NCI-H2081 treated with DMSO at 0.1 percent for 48 hours (cell line): Measurements from ENCODE around the gene FPR2.
"Not testable (repeated sequence)": the region's sequence is repeated elsewhere in the genome, so short reads cannot be mapped to it uniquely, and the experiment has no call there.

Experiments used
- DNase-seq: peaks from one replicate; lab custom pipeline; 2025; lab: John Stamatoyannopoulos, UW

FPR2 gene

GRCh38 chr19:51783372-51783771, 22.4 kb downstream of the FPR2 start:
- DNase-seq, result no peak

DNA sequence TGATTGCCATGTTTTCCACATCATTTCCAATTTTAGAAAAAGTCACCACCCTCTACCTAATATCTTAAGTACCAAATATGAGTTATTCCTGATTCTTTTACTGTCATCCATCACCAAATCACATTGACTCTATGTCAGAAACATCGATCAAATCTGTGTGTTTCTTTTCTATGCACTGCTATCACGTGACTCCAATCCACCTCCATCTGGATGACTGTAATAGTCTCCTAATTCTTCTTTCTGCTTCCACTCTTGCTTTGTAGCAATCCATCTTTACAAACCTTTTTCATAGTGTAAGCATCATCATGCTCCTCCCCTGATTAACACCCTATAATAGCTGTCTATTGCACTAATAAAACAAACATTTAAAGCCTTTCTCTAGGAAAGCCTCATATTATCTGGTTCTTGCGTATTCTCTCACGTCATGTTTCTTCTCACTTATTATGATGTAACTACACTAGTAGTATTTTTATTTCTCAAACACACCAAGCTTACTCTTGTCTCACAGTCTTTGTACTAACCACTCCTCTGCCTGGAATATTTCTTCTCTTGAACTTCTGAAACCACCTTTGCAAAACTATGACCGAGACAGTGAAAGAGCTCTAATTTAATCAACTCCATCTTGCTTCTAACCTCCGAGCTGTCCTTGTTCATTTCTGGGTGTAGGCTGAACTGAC, 23.3 kb downstream of the FPR2 start:
- DNase-seq, result no peak

- DNase-seq, result no peak
These were observed 24.1 kb downstream of the FPR2 start for GRCh38 chr19:51784922-51785690.

GRCh38 chr19:51786646-51787494, 25.9 kb downstream of the FPR2 start:
- no peak for DNase-seq

DNA sequence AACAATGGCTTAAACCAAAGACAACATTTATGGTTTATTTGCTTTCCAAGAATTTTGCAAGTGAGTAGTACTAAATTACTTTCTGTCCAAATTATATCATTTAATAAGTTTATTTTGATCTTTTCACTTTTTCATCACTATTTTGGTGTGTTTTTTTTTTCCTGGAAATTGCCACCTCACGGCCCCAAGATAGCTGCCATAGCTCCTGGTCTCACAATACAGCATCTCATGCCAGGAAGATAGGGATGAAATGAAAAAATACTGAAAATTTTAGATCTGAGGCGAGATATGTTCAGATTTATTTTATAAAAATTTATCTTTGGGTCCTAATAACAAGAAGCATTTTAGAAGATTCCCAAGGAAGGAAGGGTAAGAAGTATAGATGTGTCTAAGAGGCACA, 27.0 kb downstream of the FPR2 start:
- no peak for DNase-seq

- no peak for DNase-seq
These were observed 28.2 kb downstream of the FPR2 start for GRCh38 chr19:51789061-51789795.

DNA sequence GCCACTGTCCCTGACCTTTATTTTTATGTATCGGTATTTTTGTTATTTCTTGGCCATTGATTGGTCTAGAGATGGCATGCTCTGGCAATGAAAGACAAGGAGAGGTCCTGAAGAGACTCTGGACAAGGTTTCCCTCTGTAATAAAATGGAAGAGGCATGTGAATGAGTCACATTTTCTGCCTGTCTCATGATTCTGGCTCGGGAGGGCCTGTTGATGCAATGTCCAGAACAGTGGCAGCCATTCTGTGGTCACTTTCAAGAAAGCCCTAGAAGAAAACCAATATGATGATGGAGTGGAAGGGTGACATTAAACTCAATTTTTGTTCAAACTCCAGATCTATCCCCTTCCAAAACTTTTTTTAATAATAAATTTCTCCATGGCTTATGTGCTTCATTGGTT, 32.0 kb downstream of the FPR2 start:
- no peak for DNase-seq

- DNase-seq, result no peak
These were observed 33.0 kb downstream of the FPR2 start for GRCh38 chr19:51793994-51794393.

GRCh38 chr19:51794885-51795490, 34.0 kb downstream of the FPR2 start, which contains the start of gene FPR3:
FPR3 (plus strand) TSS chr19:51795157; CDS start chr19:51823749, 28,592 bp downstream.
- DNase-seq, result no peak

GRCh38 chr19:51796195-51796679, 35.3 kb downstream of the FPR2 start:
- no peak for DNase-seq

- no peak for DNase-seq
These were observed 36.5 kb downstream of the FPR2 start for GRCh38 chr19:51797480-51797879.

GRCh38 chr19:51798062-51798461, 37.1 kb downstream of the FPR2 start:
- DNase-seq, result no peak

DNA sequence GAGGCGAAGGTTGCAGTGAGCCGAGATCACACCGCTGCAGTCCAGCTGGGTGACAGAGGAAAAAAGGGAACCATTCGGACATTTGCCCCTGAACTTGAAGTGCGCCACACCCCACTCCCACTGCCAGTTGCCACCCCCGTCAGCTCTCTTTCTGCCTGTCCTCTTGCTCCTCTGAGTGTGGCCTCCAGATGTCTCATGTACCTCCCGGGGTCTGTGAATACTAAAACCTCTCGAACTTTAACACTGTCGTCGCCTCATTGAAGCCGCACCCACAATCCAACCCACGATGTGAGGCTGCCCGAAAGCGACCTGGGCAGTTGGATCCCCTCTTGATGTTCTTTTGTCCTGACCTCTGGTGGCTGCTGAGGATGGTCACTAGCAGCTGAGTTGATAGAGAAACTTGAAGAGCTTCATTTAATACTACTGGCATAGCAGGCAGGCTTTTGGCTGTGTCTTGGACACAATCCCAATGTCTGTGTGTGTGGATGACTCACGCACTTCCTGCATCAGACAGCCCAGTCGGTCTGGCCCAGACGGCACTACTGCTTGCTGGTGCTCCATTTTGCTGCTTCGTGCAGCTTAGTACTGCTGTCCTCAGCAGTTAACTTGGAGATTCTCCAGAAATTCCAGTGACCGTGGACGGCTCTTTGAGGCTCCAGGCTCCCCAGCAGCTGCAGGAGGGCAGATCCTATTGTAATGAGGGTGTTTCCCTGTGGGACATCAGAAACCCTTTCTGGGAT, 38.2 kb downstream of the FPR2 start:
- no peak for DNase-seq

DNA sequence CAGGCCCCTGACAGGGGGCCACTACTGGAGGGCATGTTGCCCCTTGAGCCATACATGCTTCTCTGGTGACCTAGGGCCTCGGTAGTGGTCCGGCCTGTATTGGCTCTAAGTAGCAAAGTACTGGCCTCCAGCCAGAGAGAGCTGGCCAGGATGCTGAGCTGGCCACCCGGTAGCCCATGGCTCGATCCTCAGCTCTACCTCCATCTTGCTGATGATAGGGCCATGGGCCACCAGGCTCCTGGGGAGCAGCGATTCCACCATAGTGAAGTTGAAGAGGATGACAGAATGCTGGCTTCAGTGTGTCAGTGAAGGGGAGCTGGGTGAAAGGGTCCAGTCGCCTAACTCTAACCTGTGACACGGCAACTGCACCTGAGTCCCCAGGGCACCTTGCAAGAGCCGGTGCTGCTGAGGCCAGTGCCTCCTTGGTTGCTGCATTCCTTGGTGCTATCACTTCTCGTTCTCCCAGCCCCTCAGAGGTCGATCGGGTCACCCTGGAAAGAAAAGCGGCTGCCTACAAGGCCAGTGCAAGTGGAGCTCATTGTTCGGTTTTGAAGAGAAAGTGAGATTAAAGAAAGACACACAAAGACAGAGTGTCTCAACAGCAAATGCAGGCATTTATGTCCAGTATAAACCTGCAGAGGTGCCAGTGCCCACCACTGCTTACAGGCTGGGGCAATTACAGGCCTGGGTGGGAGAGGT, 38.9 kb downstream of the FPR2 start:
- no peak for DNase-seq

- no peak for DNase-seq
These were observed 39.7 kb downstream of the FPR2 start for GRCh38 chr19:51800473-51801244.

DNA sequence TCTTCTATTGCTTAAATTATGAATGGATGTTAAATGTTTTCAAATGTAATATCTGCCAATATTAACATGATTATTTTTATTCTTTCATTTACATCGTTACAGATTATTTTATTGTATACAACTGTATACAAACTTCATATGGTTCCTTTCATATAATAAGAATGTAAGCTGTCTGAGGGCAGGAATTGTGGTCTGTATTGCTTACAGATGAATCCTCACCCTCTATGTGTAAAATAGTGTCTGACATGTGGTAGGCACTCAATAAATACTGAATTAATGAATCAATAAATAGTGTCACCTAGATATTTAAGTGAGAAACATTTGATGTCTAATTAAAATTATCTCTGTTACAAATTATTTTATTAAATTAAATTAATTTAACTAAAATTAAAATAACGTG, 41.8 kb downstream of the FPR2 start:
- no peak for DNase-seq

DNA sequence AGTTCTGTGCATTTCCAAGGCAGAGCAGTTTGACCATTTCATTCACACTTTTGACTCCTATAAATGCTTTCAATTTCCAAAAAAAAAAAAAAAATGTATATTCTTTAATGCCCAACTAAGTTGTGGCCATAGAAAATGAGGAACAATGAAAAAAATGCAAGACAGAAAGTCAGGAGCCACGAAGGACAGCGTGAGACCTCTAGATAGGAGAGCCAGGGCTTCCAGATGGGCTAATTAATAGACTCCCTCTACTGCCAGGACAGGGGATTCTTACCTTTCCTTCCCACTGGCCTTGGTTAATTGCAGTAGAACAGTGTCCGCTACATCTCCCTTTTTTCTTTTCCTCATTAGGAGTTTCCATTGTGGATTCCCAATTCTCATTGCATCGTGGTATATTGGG, 42.5 kb downstream of the FPR2 start:
- no peak for DNase-seq

DNA sequence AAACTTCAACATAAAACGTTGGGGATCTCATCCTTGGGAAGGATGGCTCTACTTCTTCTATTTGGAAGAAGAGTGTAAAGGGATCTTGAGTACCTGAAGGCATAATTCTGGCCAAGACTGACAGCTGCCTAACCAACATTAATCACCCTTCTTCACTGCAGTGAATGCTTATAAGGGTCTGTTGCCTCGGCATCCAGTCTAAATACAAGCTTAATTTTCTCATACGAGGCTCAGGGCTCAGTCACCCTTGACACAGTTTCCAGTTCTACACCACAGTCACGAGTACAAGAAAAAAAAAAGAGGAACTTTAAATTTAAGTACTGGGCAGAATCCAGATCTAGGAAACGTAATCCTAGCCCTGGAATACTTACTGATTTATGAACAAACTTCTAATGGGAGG, 43.0 kb downstream of the FPR2 start:
- DNase-seq, result no peak

GRCh38 chr19:51804789-51805188, 43.8 kb downstream of the FPR2 start:
- not testable (repeated sequence) for DNase-seq
